ENCODE measurements around the gene GUK1.

The GUK1 gene

DNA sequence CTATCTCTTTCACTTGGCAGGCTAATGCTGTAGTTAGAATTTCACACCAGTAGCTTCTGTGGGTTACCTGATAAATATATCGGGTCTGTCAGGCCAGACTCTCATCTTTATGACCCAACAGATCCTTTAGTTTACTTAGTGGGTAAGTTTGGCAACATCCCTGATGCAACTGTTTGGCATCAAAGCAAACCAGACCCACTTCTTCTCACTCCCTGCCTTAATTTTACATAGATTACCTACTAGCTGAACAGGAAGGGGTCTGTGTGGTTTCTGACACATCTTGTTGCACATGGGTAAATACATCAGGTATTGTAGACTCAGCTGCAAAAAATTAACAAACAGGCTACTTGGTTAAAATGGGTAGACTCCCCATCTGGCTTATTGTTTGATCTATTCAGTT is 3.2 kb upstream of the GUK1 start:
- Histone ChIP-seq H3K9me3 (ENCODE audit: control insufficient read depth in 2 of 2, low read length in 2 of 2) (no peaks in the 10 kb centered on the region), H3K4me3 (ENCODE audit: low read length in 2 of 2) (no peak overlapping the region), H3K9ac (ENCODE audit: low read length in 2 of 2) (no peak overlapping the region), H3K27me3 (ENCODE audit: control insufficient read depth in 1 of 2, insufficient read depth in 2 of 2, low read length in 2 of 2) (peaks cover 0 to 2% of the 10 kb centered on the region in 2 donors), H3K4me1 (ENCODE audit: control insufficient read depth, insufficient read depth, low read length) (peaks cover 16% of the 10 kb centered on the region), H3K27ac (ENCODE audit: low read length) (no peak overlapping the region), H3K36me3 (ENCODE audit: control insufficient read depth in 2 of 2, insufficient read depth in 2 of 2, low read length in 2 of 2) (peaks cover 0 to 1% of the 10 kb centered on the region in 2 donors)

DNA sequence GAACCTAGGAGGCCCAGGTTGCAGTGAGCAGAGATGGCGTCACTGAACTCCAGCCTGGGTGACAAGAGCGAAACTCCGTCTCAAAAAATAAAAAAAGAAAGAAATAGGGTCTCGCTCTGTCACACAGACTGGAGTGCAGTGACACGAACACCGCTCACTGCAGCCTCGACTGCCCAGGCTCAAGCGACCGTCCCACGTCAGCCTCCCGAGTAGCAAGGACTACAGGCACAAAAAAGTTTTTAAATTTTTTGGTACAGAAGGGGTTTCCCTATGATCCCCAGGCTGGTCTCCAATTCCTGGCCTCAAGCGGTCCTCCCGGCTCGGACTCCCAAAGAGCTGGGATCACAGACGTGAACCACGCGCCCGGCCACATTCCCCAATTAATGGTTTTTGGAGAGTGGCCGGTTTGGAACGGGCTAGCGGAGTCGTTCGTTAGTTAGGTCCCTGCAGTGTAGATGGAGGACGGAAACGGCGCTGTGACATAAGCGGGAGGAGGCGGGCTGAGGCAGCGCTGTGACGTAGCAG is 611 bp upstream of the GUK1 start:
- H3K27me3 ChIP-seq (ENCODE audit: control insufficient read depth in 1 of 2, insufficient read depth in 2 of 2, low read length in 2 of 2): peaks cover 0 to 2% of the 10 kb centered on the region in 2 donors
- peak overlapping the region; percentile 93 for H3K27ac ChIP-seq (ENCODE audit: low read length)
- H3K9ac ChIP-seq (ENCODE audit: low read length in 2 of 2): peak overlapping the region; percentile 76 to 84
- peaks cover 0 to 2% of the 10 kb centered on the region in 2 donors for H3K36me3 ChIP-seq (ENCODE audit: control insufficient read depth in 2 of 2, insufficient read depth in 2 of 2, low read length in 2 of 2)
- peak overlapping the region; percentile 76 to 95 for H3K4me3 ChIP-seq (ENCODE audit: low read length in 2 of 2)
- H3K9me3 ChIP-seq (ENCODE audit: control insufficient read depth in 2 of 2, low read length in 2 of 2): no peaks in the 10 kb centered on the region
- peaks cover 36% of the 10 kb centered on the region for H3K4me1 ChIP-seq (ENCODE audit: control insufficient read depth, insufficient read depth, low read length)

DNA sequence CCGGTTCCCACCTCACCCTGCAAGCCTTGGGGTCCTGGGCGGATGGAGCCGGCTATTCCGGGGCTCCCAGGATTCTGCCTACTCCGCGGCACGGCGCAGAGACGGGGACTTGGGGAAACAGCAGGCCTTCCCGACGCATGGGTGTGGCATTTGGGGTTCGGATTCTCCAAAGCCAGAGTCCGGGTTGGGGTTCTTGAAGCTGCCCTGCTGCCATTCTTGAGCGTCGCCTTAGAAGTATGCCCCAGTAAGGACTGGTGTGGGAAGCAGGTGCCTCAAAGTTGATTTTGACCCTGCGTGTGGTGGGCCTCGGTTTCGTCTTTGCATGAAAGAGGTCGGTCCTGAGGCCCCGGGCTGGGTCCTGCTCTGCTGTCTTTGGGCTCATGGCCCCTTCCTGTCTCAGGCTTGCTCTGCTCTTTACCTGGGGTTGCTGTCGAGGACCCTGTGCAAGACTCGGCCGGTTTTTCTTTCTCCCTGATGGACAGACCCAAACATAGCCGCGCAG is 696 bp downstream of the GUK1 start:
- Histone ChIP-seq H3K4me1 (ENCODE audit: control insufficient read depth, insufficient read depth, low read length) (peaks cover 36% of the 10 kb centered on the region), H3K4me3 (ENCODE audit: low read length in 2 of 2) (peak overlapping the region; percentile 76 to 95), H3K9me3 (ENCODE audit: control insufficient read depth in 2 of 2, low read length in 2 of 2) (no peaks in the 10 kb centered on the region), H3K9ac (ENCODE audit: low read length in 2 of 2) (peak overlapping the region; percentile 84 to 93), H3K27ac (ENCODE audit: low read length) (peak overlapping the region; percentile 93), H3K27me3 (ENCODE audit: control insufficient read depth in 1 of 2, insufficient read depth in 2 of 2, low read length in 2 of 2) (no peaks in the 10 kb centered on the region), H3K36me3 (ENCODE audit: control insufficient read depth in 2 of 2, insufficient read depth in 2 of 2, low read length in 2 of 2) (peaks cover 0 to 6% of the 10 kb centered on the region in 2 donors)

DNA sequence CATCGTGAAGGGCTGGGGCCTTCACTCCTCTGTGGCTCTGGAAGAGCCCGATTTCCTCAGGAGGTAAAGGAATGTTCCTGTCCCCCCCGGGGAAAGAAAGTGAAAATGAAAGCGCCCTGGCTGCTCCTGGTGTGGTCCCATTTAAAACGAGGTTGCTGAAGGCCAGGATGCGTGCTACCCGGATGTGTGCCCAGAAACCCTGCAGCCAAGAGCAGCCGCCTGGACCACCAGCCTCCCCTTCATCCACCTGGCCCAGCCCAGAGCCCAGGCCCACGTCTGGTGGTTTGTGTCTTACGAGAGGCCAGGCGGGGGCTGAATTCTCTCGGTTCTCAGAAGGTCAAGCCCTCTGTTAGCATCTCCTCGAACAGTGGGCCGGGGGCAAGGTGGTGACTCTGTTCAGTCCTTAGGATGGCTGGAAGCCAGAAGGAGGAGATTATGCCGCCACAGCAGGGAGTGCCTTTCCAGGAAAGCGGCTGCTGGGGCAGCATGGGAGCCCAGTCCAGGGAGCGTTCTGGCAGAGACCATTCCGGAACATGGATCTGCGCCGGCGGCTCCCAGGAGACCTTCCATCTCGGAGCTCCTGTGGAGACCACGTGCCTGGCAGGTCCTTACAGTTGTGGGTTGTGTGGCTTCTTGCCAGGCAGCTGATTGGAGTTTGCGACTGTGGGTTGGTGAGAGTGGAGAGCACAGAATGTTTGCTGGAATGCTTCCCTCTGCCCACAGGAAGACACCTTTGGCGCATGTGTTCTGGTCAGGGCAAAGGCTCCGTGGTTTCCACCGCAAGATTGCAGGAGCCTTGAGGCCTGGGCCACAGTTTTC is 1.4 kb downstream of the GUK1 start:
- H3K4me1 ChIP-seq (ENCODE audit: control insufficient read depth, insufficient read depth, low read length): peaks cover 36% of the 10 kb centered on the region
- H3K4me3 ChIP-seq (ENCODE audit: low read length in 2 of 2): peak overlapping the region; percentile 76 to 95
- H3K36me3 ChIP-seq (ENCODE audit: control insufficient read depth in 2 of 2, insufficient read depth in 2 of 2, low read length in 2 of 2): peaks cover 0 to 8% of the 10 kb centered on the region in 2 donors
- peak overlapping the region; percentile 93 for H3K27ac ChIP-seq (ENCODE audit: low read length)
- H3K9ac ChIP-seq (ENCODE audit: low read length in 2 of 2): peak overlapping the region; percentile 84 to 93
- no peaks in the 10 kb centered on the region for H3K27me3 ChIP-seq (ENCODE audit: control insufficient read depth in 1 of 2, insufficient read depth in 2 of 2, low read length in 2 of 2)
- H3K9me3 ChIP-seq (ENCODE audit: control insufficient read depth in 2 of 2, low read length in 2 of 2): no peaks in the 10 kb centered on the region

DNA sequence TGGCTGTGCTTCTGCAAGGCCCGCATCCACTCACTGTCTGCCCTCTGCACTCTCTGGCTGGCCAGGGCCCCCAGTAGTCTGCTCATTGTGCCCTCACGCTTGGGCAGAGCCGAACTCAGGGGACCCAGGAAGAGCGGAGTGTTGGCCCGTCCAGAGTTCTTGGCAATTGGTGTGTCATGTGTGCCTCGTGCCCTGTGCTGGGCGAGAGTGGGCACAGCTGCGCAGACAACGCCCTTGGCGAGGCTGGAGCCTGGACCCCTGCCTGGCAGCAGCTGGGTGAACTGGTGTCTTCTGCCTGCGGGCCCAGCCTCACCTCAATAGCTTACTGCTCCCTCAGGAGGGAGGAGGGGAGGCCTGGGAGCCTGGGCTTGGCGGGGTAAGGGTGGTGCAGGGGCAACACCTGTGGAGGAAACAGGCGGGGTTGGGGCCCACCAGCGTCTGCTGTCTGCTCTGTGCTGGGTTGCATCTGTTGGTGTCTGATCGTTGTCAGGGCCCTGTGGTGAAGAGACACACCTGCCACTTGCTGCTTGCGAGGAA is 2.1 kb downstream of the GUK1 start:
- peaks cover 36% of the 10 kb centered on the region for H3K4me1 ChIP-seq (ENCODE audit: control insufficient read depth, insufficient read depth, low read length)
- H3K36me3 ChIP-seq (ENCODE audit: control insufficient read depth in 2 of 2, insufficient read depth in 2 of 2, low read length in 2 of 2): peaks cover 0 to 12% of the 10 kb centered on the region in 2 donors
- no peak overlapping the region for H3K9ac ChIP-seq (ENCODE audit: low read length in 2 of 2)
- H3K27ac ChIP-seq (ENCODE audit: low read length): peak overlapping the region; percentile 93
- no peaks in the 10 kb centered on the region for H3K9me3 ChIP-seq (ENCODE audit: control insufficient read depth in 2 of 2, low read length in 2 of 2)
- H3K27me3 ChIP-seq (ENCODE audit: control insufficient read depth in 1 of 2, insufficient read depth in 2 of 2, low read length in 2 of 2): no peaks in the 10 kb centered on the region
- peak overlapping the region in 1 of 2 donors; percentile 95 for H3K4me3 ChIP-seq (ENCODE audit: low read length in 2 of 2)

DNA sequence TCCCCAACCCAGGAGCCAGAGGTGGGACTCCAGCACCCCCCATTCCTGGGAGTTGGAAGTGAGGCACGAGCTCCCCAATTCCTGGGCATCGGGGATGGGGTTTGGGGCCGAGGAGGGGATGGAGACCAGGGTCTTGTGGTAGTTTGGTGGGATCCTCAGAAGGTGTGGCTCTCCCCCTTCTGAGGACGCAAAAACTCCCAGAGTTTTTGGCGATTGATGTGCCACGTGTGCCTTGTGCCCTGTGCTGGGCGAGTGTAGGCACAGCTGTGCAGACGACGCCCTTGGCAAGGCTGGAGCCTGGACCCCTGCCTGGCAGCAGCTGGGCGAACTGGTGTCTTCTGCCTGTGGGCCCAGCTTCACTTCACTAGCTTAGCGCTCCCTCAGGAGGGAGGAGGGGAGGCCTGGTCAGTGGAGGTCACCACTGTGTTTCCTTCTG is 2.6 kb downstream of the GUK1 start:
- Histone ChIP-seq H3K9me3 (ENCODE audit: control insufficient read depth in 2 of 2, low read length in 2 of 2) (no peaks in the 10 kb centered on the region), H3K36me3 (ENCODE audit: control insufficient read depth in 2 of 2, insufficient read depth in 2 of 2, low read length in 2 of 2) (peaks cover 0 to 14% of the 10 kb centered on the region in 2 donors), H3K27me3 (ENCODE audit: control insufficient read depth in 1 of 2, insufficient read depth in 2 of 2, low read length in 2 of 2) (no peaks in the 10 kb centered on the region), H3K4me1 (ENCODE audit: control insufficient read depth, insufficient read depth, low read length) (peaks cover 36% of the 10 kb centered on the region), H3K27ac (ENCODE audit: low read length) (no peak overlapping the region), H3K4me3 (ENCODE audit: low read length in 2 of 2) (no peak overlapping the region), H3K9ac (ENCODE audit: low read length in 2 of 2) (no peak overlapping the region)

DNA sequence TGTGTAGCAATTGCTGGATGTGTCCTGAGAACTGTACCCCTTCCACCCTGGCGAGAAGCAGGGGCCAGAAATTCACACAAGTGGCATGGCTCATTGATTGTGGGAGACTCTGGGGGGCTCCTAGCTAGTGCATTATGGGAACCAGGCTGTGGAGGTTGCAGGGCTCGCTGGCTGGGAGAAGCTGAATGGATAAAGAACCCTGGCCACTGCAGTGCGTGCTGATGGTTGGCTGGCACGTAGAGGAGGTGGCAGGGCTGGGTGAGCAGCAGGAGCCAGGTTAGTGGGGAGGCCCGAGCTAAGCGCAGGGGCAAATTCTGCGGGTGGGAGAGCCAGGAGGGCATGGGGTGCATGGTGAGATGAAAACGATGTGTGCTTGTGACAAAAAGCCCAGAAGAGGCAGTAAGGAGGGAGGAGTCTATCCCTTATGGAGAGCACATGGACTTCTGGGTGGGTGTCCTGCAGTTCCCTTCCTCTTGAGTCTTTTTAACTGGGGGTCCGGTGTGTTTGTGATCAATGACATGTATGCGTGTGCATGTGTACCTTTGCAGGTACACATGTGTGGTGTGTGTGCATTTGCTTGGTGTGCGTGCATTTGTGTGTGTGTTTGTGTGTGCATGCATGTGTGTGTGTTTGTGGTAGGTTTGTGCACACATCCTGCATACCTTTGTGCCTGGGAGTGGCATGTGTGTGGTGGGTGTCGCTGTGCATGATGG is 3.6 kb downstream of the GUK1 start:
- H3K9ac ChIP-seq (ENCODE audit: low read length in 2 of 2): no peak overlapping the region
- H3K9me3 ChIP-seq (ENCODE audit: control insufficient read depth in 2 of 2, low read length in 2 of 2): no peaks in the 10 kb centered on the region
- peaks cover 0 to 14% of the 10 kb centered on the region in 2 donors for H3K36me3 ChIP-seq (ENCODE audit: control insufficient read depth in 2 of 2, insufficient read depth in 2 of 2, low read length in 2 of 2)
- H3K4me1 ChIP-seq (ENCODE audit: control insufficient read depth, insufficient read depth, low read length): peaks cover 39% of the 10 kb centered on the region
- H3K4me3 ChIP-seq (ENCODE audit: low read length in 2 of 2): no peak overlapping the region
- no peaks in the 10 kb centered on the region for H3K27me3 ChIP-seq (ENCODE audit: control insufficient read depth in 1 of 2, insufficient read depth in 2 of 2, low read length in 2 of 2)
- H3K27ac ChIP-seq (ENCODE audit: low read length): no peak overlapping the region

DNA sequence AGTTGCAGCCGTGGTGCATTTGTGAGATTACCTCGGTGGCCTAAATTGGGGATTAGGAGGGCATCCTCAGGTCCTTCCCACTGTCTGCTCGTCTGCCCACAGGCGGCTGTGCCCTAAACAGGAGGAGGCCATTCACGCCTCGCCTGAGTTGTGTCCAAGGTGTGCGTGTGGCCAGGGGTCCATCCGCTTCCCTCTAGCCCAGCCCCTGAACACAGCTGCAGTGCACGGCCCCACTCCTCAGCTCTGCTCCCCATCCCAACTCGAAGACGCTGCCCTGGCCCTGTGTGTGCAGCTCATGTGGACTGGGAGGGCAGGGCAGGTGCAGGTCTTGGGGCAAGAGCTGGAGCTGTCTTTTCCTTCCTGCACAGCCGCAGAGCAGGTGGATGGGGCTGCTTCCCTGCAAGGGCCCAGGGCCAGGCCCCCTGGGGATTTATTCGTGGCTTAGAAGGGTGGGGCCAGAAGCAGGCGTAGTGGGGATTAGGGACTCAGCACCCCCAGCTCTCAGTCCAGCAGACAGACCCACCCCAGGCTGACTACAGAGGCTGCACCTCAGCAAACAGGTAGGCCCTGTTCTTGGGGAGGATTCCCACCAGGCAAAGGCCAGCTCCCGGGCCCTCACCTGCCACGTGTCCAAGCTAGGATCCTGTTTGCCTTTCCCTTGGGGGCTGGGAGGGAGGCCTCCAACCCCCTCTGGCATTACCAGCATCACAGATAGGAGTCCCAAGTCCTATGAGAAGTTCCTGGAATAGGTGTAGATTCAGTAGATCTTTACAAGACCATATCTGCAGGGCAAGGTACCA is 4.3 kb downstream of the GUK1 start:
- H3K9ac ChIP-seq (ENCODE audit: low read length in 2 of 2): no peak overlapping the region
- peaks cover 0 to 14% of the 10 kb centered on the region in 2 donors for H3K36me3 ChIP-seq (ENCODE audit: control insufficient read depth in 2 of 2, insufficient read depth in 2 of 2, low read length in 2 of 2)
- no peaks in the 10 kb centered on the region for H3K27me3 ChIP-seq (ENCODE audit: control insufficient read depth in 1 of 2, insufficient read depth in 2 of 2, low read length in 2 of 2)
- H3K9me3 ChIP-seq (ENCODE audit: control insufficient read depth in 2 of 2, low read length in 2 of 2): no peaks in the 10 kb centered on the region
- H3K27ac ChIP-seq (ENCODE audit: low read length): no peak overlapping the region
- H3K4me1 ChIP-seq (ENCODE audit: control insufficient read depth, insufficient read depth, low read length): peaks cover 44% of the 10 kb centered on the region
- H3K4me3 ChIP-seq (ENCODE audit: low read length in 2 of 2): no peak overlapping the region

DNA sequence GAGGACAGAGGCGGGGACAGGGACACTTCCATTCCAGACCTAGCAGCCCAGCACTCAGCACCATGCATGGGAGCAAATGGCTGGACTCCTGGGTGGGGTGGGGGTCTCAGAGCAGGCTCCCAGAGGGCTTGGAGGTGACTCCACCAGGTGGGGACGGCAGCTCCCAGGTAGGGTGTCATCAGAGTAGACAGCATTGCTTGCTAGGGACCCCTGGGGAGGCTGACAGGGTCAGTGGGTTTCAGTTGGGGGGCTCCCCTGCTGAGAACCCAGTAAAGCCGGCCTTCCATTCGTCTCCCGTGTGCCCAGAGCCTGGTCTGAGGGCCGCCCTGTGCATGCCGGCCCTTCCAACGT is 4.9 kb downstream of the GUK1 start:
- H3K27me3 ChIP-seq (ENCODE audit: control insufficient read depth in 1 of 2, insufficient read depth in 2 of 2, low read length in 2 of 2): no peaks in the 10 kb centered on the region
- no peaks in the 10 kb centered on the region for H3K9me3 ChIP-seq (ENCODE audit: control insufficient read depth in 2 of 2, low read length in 2 of 2)
- no peak overlapping the region for H3K9ac ChIP-seq (ENCODE audit: low read length in 2 of 2)
- H3K4me1 ChIP-seq (ENCODE audit: control insufficient read depth, insufficient read depth, low read length): peaks cover 50% of the 10 kb centered on the region
- H3K4me3 ChIP-seq (ENCODE audit: low read length in 2 of 2): no peak overlapping the region
- H3K36me3 ChIP-seq (ENCODE audit: control insufficient read depth in 2 of 2, insufficient read depth in 2 of 2, low read length in 2 of 2): peaks cover 0 to 14% of the 10 kb centered on the region in 2 donors
- no peak overlapping the region for H3K27ac ChIP-seq (ENCODE audit: low read length)

Data from stomach smooth muscle (tissue), 2 donors.